GM18508 (cell line): ENCODE measurements around the gene FBLN2.

Experiments used
- ATAC-seq: cut with Tn5 transposase; IDR thresholded peaks from one replicate; pipeline ENCODE4 v1.9.1; 2021; ENCODE audit warnings: moderate number of reproducible peaks; ENCODE audit not compliant: insufficient read depth, unreplicated experiment

FBLN2 gene

GRCh38 chr3:13617097-13617738 lies 68.3 kb downstream of the FBLN2 start:
- no peak for ATAC-seq

DNA sequence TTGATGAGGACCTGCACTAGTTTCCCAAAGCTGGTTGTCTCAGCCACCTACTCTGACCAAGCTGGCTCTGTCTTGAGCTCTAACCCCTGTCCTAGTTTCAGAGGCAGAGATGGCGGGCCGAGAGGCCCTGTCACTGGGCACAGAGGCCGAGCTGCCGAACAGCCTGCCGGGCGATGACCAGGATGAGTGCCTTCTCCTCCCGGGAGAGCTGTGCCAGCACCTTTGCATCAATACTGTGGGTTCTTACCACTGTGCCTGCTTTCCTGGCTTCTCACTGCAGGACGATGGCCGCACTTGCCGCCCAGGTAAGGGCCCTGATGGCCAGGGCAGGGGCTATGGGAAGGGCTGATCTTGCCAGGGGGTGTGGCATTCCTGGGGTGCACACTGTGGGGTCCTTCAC lies 69.1 kb downstream of the FBLN2 start:
- ATAC-seq: no peak

DNA sequence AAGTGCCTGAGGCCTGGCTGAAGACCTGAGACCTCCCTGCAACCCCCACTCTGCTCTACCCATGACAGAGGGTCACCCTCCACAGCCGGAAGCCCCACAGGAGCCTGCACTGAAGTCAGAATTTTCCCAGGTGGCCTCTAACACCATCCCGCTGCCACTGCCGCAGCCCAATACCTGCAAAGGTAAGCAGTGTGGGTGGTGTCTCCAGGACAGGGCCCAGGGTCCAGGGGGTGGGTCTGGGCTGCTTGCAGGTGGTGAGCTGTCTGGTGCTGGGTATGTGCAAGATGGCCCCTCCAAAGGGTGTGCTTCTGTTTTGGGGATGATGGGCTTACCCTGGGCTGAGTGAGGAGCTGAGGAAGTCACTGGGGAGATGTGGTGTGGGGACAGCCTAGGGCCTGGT lies 69.9 kb downstream of the FBLN2 start:
- no peak for ATAC-seq

GRCh38 chr3:13619661-13620230 lies 70.8 kb downstream of the FBLN2 start:
- ATAC-seq: no peak

- ATAC-seq: no peak
Observed at GRCh38 chr3:13620281-13620680, 71.4 kb downstream of the FBLN2 start.

DNA sequence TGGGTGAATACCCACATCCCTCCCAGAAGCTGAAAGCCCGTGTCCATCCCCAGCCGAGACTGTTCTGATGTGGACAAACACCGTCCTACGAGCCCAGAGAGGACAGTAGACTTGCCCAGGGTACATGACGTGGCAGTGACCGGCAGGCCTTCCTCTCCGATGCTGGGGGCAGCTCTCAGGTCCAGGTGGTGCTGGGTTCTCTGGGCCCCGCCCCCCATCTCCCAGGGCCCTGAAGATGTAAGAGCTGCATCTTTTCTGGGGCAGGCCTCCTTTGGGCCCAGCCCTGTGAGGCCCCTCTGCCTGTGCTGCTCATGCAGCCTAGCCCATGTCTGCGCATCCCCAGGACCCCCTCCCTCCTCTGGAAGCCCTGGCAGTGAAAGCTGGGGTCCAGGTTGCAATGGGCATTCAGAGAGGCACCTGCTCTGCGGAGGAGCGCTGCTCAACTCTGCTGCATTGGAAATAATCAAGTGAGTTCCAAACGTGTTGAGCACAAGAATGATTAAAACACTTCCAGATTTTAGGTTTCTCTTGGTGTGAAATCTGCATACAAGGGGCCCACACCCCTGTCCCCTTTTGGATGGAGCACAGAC lies 71.9 kb downstream of the FBLN2 start:
- no peak for ATAC-seq

DNA sequence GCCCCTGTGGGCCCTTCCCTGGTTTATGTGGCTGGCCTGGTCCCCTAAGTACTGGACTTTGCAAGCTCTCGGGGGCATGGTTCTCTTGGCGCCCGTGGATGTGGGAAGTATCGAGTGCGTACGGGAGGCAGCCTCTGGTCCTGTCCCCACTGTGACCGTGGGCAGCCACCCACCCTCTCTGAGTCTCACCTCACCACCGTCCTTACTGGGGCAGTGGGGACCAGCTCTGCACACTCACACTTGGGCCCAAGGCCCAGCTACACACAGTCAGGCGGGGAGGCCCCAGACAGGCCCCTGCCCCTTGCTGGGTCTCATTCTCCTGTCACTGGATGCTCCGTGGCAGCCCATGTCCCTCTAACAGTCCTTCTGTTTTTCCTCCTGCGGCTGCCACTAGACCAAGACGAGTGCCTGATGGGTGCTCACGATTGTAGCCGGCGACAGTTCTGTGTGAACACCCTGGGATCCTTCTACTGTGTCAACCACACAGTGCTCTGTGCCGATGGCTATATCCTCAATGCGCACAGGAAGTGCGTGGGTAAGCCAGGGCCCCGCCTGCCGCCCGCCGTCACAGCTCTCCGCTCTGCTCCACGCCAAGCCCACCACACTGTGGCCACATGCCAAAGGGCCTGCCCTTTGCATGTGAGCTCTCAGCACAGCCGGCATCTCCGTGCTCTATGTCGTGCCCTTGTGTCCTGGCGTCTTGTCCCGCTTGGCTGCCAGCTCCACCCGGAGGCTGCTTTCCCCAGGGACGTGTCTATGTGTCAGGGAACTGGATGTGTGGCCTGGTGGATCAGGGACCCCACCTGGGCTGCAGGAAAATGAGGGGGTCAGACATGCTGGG lies 72.7 kb downstream of the FBLN2 start:
- ATAC-seq: no peak

DNA sequence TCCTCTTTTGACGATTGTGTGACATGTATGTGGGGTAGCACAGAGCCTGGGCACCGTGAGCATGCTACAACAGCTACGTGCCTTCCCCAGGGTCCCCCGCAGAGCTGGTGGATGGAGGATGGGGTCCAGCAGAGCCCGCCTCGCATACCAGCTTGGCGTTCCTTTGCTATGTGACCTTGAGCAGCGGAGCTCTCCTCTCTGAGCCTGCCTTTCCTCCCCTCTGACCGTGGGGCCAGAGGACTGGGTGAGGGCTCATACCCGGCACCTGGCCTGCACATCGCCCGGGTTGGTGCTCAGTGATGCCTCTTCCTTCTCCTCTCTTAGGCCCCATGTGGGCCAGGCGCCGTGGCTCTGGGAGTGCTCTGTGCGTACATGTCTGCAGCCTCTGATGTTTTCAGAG lies 73.4 kb downstream of the FBLN2 start:
- ATAC-seq: no peak

DNA sequence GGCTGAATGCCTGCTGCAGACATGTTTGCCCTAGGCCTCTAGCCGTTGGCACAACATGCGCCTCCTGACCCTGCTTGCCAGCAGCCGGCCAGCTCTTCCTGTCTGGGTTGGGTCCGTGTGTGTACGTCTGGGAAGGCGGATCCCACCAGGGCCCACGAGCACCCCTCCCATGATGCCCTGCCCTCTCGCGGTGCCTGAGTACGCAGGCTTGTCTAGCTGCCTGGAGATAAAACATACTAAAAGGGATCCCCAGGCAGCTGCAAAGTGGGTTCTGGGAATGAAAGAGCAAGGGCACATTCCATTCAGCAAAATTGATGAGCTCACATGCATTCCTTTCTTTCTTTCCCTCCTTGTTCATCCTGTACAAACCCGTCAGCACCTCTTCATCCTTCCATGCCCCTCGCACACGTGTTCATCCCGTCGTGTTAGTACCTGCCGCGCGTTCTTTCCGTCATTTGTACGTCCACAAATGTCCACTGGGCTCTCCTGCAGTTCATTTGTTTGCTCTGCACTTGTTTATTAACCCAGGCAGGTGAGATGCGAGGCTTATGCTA lies 74.3 kb downstream of the FBLN2 start:
- ATAC-seq: no peak

- no peak for ATAC-seq
Observed at GRCh38 chr3:13624021-13624420, 75.1 kb downstream of the FBLN2 start.

DNA sequence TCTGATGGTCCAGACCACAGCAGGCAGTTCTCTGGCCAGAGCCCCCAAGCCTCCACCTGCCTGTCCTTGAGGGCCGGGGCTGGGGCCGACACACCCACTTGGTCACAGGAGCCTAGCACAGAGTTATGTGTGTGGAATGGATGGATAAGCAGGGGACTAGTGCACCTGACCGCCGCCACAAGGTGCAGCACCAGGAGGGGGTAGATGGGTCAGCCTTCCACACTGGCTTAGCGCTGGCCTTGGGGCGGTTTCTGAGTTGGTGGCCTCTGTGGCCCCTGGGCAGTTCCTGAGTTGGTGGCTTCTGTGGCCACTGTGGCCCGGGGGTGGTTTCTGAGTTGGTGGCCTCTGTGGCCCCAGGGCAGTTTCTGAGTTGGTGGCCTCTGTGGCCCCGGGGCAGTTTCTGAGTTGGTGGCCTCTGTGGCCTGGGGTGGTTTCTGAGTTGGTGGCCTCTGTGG lies 75.8 kb downstream of the FBLN2 start:
- ATAC-seq: no peak

GRCh38 chr3:13626396-13626795 lies 77.5 kb downstream of the FBLN2 start:
- ATAC-seq: no peak

- no peak for ATAC-seq
Observed at GRCh38 chr3:13626915-13627460, 78.1 kb downstream of the FBLN2 start.

DNA sequence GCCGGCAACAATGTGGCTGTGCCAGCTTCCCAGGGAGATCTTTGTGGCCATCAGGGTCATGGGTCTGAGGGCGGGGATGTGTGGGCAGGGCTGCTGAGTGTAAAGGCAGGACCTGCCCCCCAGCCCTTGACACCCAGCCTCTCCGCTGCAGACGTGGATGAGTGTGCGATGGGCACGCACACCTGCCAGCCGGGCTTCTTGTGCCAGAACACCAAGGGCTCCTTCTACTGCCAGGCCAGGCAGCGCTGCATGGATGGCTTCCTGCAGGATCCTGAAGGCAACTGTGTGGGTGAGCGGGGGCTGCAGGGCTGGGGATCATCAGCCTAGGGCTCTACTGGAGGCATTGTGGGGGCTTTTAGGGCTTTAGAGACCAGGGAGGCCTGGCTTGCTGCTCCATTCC lies 78.8 kb downstream of the FBLN2 start:
- ATAC-seq: no peak

DNA sequence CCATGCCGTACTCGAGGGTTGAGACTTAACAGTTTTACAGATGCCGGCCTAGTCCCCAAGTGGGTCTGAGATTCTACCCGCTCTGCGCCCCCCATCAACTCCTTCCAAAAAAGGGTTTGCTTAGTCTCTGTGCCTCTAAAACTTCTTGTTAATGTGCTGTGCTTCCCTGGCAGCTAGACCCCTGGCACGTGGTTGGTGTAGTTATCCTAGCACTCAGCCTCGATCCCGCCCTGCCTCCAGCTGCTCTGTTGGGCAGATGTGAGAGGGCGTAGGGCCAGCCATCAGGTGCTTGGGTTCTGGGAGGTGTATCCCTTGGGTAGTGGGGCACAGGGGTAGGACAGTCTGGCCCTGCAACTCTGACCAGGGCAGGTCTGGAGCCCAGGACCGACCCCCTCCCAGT lies 79.5 kb downstream of the FBLN2 start:
- ATAC-seq: no peak

DNA sequence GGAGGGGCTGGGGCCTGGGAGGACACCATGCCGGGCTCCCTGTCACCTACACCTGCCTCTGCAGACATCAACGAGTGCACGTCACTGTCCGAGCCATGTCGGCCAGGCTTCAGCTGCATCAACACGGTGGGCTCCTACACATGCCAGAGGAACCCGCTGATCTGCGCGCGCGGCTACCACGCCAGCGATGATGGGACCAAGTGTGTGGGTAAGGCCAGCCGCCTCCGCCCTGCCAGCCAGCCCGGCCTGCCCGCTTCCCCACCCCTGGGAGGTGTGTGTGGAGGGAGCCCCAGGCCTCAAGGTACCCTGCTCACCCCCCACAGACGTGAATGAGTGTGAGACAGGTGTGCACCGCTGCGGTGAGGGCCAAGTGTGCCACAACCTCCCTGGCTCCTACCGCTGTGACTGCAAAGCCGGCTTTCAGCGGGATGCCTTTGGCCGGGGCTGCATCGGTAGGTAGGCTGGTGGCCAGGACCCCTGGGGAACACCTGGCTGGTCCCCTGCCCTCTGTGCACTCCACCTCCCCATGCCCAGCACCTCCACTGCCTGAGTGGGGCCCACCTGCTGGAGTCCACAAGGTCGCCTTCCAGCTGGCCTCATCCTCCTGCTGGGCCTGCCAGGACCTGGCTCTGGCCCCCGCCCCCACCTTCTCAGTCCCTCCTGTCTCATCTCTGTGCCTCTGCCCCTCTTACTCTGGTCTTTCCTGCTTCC lies 80.1 kb downstream of the FBLN2 start:
- no peak for ATAC-seq

DNA sequence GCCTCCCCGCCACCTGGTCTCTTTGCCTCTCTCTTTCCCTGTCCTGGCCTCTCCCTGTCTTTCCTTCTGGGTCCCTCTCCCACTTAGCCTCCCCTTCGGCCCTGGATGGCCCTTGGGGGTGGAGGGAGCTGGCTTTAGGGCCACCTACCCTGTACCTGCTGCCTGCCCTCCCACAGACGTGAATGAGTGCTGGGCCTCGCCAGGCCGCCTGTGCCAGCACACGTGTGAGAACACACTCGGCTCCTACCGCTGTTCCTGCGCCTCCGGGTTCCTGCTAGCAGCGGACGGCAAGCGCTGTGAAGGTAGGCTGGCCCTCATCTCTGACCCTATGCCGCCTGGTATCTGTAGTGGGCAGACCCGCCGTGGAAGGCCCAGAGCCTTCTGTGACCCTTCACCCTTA lies 80.7 kb downstream of the FBLN2 start:
- no peak for ATAC-seq

- ATAC-seq: no peak
Observed at GRCh38 chr3:13631256-13631655, 82.3 kb downstream of the FBLN2 start.

DNA sequence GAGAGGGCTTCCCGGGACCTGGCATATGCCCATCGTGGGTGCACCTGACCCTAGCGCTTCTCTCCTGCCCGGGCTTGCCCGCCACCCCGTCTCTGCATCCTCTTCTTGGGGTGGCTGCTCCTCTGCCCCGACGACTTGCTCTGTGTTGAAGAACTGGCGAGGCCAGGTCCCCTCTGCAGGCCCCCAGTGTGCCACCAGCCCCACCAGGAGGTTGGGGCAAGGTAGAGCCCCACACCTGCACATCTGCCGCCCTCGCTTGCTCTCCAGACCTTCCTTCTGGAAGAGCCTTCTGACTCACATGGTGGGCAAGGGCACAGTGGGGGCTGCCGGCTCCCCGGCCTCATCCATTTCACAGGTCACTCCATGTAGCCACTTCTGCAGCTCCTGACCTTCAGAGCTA lies 84.3 kb downstream of the FBLN2 start:
- no peak for ATAC-seq

DNA sequence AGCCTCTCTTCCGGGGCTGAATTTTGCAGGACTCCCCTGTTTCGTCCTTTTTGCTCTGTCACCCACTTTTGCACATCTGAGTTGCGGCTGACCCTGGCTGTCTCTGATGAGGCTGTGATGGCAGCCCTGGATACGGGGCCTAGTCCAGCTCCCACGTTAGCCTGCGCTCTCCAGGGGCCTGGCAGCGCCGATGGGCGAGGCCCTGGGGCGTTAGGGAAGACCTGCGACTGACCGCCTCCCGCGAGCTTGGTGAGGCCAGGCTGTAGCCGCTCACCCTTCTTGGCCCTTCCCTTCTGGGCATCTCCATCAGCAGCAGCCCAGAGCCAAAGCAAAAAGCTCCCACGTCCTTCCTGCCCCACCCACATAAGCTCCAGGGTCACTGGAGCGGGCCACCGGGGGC lies 85.2 kb downstream of the FBLN2 start:
- no peak for ATAC-seq
